T-helper 2 cell treated with Interferon-gamma antibody and Interleukin-4, amounts not matched to agents 100 ng/mL and 5 ng/mL, for 36 hours (primary cell): ENCODE results near the gene APEH. TPM values are rescaled to one million over a fixed set of nuclear protein-coding genes. Genes with fewer than 3 reads are reported as not detected.

ENCODE experiments used
- intact Hi-C: fragments of 100-400 bp; cut with micrococcal nuclease; formaldehyde crosslinking; loops from one replicate; pipeline ENCODE4 v1.15.1; 2023
- total RNA-seq: library from RNA; stranded (reverse); gene quantifications from 2 replicates; pipeline ENCODE4 v1.2.3, GENCODE V29; 2022

Gene APEH
- total RNA-seq, 1 donor from 2014 or later, result 111 TPM

- intact Hi-C loops, result no loop called here
Measured at GRCh38 chr3:49650177-49650576, 24.0 kb upstream of the APEH start.

GRCh38 chr3:49650637-49651036 lies 23.5 kb upstream of the APEH start:
- intact Hi-C loops, result no loop called here

GRCh38 chr3:49652218-49652902 lies 21.8 kb upstream of the APEH start:
- intact Hi-C loops, result no loop called here

- intact Hi-C loops, result no loop called here
Measured at GRCh38 chr3:49652903-49653415, 21.2 kb upstream of the APEH start.

- intact Hi-C loops, result no loop called here
Measured at GRCh38 chr3:49653621-49654020, 20.5 kb upstream of the APEH start.

- intact Hi-C loops, result no loop called here
Measured at GRCh38 chr3:49654176-49654825, 19.9 kb upstream of the APEH start.

- intact Hi-C loops, result no loop called here
Measured at GRCh38 chr3:49654955-49655556, 19.1 kb upstream of the APEH start.

- intact Hi-C loops, result no loop called here
Measured at GRCh38 chr3:49655731-49656285, 18.3 kb upstream of the APEH start.

GRCh38 chr3:49656541-49657112 lies 17.5 kb upstream of the APEH start:
- intact Hi-C loops, result no loop called here

- intact Hi-C loops, result no loop called here
Measured at GRCh38 chr3:49657208-49657915, 16.8 kb upstream of the APEH start.

- intact Hi-C loops, result no loop called here
Measured at GRCh38 chr3:49658711-49659110, 15.4 kb upstream of the APEH start.

- intact Hi-C loops, result no loop called here
Measured at GRCh38 chr3:49659756-49660155, 14.4 kb upstream of the APEH start.

- intact Hi-C loops, result no loop called here
Measured at GRCh38 chr3:49661281-49661680, 12.9 kb upstream of the APEH start.

- intact Hi-C loops, result no loop called here
Measured at GRCh38 chr3:49662021-49662420, 12.1 kb upstream of the APEH start.

- intact Hi-C loops, result no loop called here
Measured at GRCh38 chr3:49662720-49663413, 11.3 kb upstream of the APEH start.

GRCh38 chr3:49663831-49664230 lies 10.3 kb upstream of the APEH start:
- intact Hi-C loops, result no loop called here

- intact Hi-C loops, result no loop called here
Measured at GRCh38 chr3:49664300-49664699, 9.9 kb upstream of the APEH start.

- intact Hi-C loops, result no loop called here
Measured at GRCh38 chr3:49665822-49666519, 8.2 kb upstream of the APEH start.

GRCh38 chr3:49666592-49666991 lies 7.6 kb upstream of the APEH start:
- intact Hi-C loops, result no loop called here
